ENCODE data around the gene APLP1.
A peak's percentile ranks its signal among the peaks of the same experiment; 100 is the strongest.

The APLP1 gene

GRCh38 chr19:35828692-35829301, 39.6 kb upstream of the APLP1 start:
- Histone ChIP-seq H3K27me3 (ENCODE audit: insufficient read depth, poor library complexity, severe bottlenecking) (no peaks in the 10 kb centered on the region), H3K4me3 (replicated peaks; ENCODE audit: insufficient read depth, low read length) (no peak overlapping the region), H3K27ac (replicated peaks) (no peak overlapping the region)
- TF ChIP-seq GABPA (IDR thresholded peaks at IDR 0.05; ENCODE audit: low read depth) (no peak), CTCF (IDR thresholded peaks at IDR 0.05; ENCODE audit: insufficient read depth, low read length) (no peak), POLR2AphosphoS5 (IDR thresholded peaks at IDR 0.05; ENCODE audit: low read depth) (no peak), SPI1 (IDR thresholded peaks at IDR 0.05; ENCODE audit: borderline replicate concordance, low read depth) (no peak)
- TF ChIP-seq, protein P1, sequence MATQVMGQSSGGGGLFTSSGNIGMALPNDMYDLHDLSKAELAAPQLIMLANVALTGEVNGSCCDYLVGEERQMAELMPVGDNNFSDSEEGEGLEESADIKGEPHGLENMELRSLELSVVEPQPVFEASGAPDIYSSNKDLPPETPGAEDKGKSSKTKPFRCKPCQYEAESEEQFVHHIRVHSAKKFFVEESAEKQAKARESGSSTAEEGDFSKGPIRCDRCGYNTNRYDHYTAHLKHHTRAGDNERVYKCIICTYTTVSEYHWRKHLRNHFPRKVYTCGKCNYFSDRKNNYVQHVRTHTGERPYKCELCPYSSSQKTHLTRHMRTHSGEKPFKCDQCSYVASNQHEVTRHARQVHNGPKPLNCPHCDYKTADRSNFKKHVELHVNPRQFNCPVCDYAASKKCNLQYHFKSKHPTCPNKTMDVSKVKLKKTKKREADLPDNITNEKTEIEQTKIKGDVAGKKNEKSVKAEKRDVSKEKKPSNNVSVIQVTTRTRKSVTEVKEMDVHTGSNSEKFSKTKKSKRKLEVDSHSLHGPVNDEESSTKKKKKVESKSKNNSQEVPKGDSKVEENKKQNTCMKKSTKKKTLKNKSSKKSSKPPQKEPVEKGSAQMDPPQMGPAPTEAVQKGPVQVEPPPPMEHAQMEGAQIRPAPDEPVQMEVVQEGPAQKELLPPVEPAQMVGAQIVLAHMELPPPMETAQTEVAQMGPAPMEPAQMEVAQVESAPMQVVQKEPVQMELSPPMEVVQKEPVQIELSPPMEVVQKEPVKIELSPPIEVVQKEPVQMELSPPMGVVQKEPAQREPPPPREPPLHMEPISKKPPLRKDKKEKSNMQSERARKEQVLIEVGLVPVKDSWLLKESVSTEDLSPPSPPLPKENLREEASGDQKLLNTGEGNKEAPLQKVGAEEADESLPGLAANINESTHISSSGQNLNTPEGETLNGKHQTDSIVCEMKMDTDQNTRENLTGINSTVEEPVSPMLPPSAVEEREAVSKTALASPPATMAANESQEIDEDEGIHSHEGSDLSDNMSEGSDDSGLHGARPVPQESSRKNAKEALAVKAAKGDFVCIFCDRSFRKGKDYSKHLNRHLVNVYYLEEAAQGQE (IDR thresholded peaks at IDR 0.05; ENCODE audit: insufficient replicate concordance, low read depth) = peak; percentile 99
- peak in 1 of 2 experiments; percentile 51 for DNase-seq (ENCODE audit: low read depth in 1 of 2, low spot score in 1 of 2)

- DNase-seq (ENCODE audit: low read depth in 1 of 2, low spot score in 1 of 2) = no peak
- no peak overlapping the region for H3K4me3 ChIP-seq (replicated peaks; ENCODE audit: insufficient read depth, low read length)
- no peak overlapping the region for H3K27ac ChIP-seq (replicated peaks)
- TF ChIP-seq, protein P1 (IDR thresholded peaks at IDR 0.05; ENCODE audit: insufficient replicate concordance, low read depth) = no peak
- TF ChIP-seq GABPA (IDR thresholded peaks at IDR 0.05; ENCODE audit: low read depth) (no peak), SPI1 (IDR thresholded peaks at IDR 0.05; ENCODE audit: borderline replicate concordance, low read depth) (no peak), CTCF (IDR thresholded peaks at IDR 0.05; ENCODE audit: insufficient read depth, low read length) (no peak), POLR2AphosphoS5 (IDR thresholded peaks at IDR 0.05; ENCODE audit: low read depth) (no peak)
- H3K27me3 ChIP-seq (ENCODE audit: insufficient read depth, poor library complexity, severe bottlenecking) = no peaks in the 10 kb centered on the region
These were observed 37.4 kb upstream of the APLP1 start for GRCh38 chr19:35830986-35831385.

GRCh38 chr19:35832054-35832453, 36.3 kb upstream of the APLP1 start:
- DNase-seq (ENCODE audit: low read depth in 1 of 2, low spot score in 1 of 2) = no peak
- Histone ChIP-seq H3K27me3 (ENCODE audit: insufficient read depth, poor library complexity, severe bottlenecking) (peaks cover 2% of the 10 kb centered on the region), H3K27ac (replicated peaks) (no peak overlapping the region), H3K4me3 (replicated peaks; ENCODE audit: insufficient read depth, low read length) (no peak overlapping the region)
- no peak for TF ChIP-seq CTCF (IDR thresholded peaks at IDR 0.05; ENCODE audit: insufficient read depth, low read length)
- no peak for TF ChIP-seq POLR2AphosphoS5 (IDR thresholded peaks at IDR 0.05; ENCODE audit: low read depth)
- TF ChIP-seq SPI1 (IDR thresholded peaks at IDR 0.05; ENCODE audit: borderline replicate concordance, low read depth) = no peak
- TF ChIP-seq GABPA (IDR thresholded peaks at IDR 0.05; ENCODE audit: low read depth) = no peak
- TF ChIP-seq, protein P1 (IDR thresholded peaks at IDR 0.05; ENCODE audit: insufficient replicate concordance, low read depth) = no peak

Data from HL-60 (cell line).